ENCODE results near the gene DUSP21.
"Not testable (repeated sequence)": the region's sequence is repeated elsewhere in the genome, so short reads cannot be mapped to it uniquely, and the experiment has no call there.

Gene DUSP21

GRCh38 chrX:44878780-44879179 lies 35.0 kb downstream of the DUSP21 start:
- H3K4me3 Mint-ChIP-seq, result no peak overlapping the region
- H3K36me3 Mint-ChIP-seq (ENCODE audit: low read depth), result peaks cover 41% of the 10 kb centered on the region
- H3K27ac Mint-ChIP-seq, result no peak overlapping the region
- H3K4me1 Mint-ChIP-seq, result no peaks in the 10 kb centered on the region
- TF ChIP-seq CTCF (IDR thresholded peaks at IDR 0.05), result no peak
- DNase-seq, result no peak
- H3K27me3 Mint-ChIP-seq (ENCODE audit: low read depth, poor library complexity), result no peaks in the 10 kb centered on the region
- peaks cover 60% of the 10 kb centered on the region for H3K9me3 Mint-ChIP-seq

GRCh38 chrX:44881549-44881948 lies 37.7 kb downstream of the DUSP21 start:
- Mint-ChIP-seq H3K9me3 (peaks cover 72% of the 10 kb centered on the region), H3K4me1 (no peaks in the 10 kb centered on the region), H3K27me3 (ENCODE audit: low read depth, poor library complexity) (no peaks in the 10 kb centered on the region), H3K36me3 (ENCODE audit: low read depth) (peaks cover 52% of the 10 kb centered on the region), H3K4me3 (no peak overlapping the region), H3K27ac (no peak overlapping the region)
- no peak for TF ChIP-seq CTCF (IDR thresholded peaks at IDR 0.05)
- DNase-seq, result no peak

- no peak for TF ChIP-seq CTCF (IDR thresholded peaks at IDR 0.05)
Measured at GRCh38 chrX:44882635-44883034, 38.8 kb downstream of the DUSP21 start.

DNA sequence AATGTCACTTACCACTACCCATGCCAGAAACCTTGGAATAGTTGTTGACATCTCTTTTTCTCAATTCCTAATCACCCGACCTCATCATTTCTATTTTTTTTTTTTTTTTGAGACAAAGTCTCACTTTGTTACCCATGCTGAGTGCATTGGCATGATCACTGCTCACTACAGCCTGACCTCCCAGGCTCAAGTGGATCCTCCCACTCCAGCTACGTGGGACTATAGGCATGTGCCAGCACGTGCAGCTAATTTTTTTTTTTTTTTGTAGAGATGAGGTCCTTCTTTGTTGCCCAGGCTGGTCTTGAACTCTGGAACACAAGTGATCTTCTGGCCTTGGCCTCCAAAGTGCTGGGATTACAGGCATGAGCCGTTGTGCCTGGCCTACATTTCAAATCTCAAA lies 41.1 kb downstream of the DUSP21 start:
- H3K27ac Mint-ChIP-seq, result no peak overlapping the region
- peaks cover 72% of the 10 kb centered on the region for H3K9me3 Mint-ChIP-seq
- peaks cover 43% of the 10 kb centered on the region for H3K36me3 Mint-ChIP-seq (ENCODE audit: low read depth)
- no peak for DNase-seq
- no peaks in the 10 kb centered on the region for H3K27me3 Mint-ChIP-seq (ENCODE audit: low read depth, poor library complexity)
- no peak overlapping the region for H3K4me3 Mint-ChIP-seq
- H3K4me1 Mint-ChIP-seq, result no peaks in the 10 kb centered on the region
- no peak for TF ChIP-seq CTCF (IDR thresholded peaks at IDR 0.05)

More at GRCh38 chrX:44882635-44883034, 38.8 kb downstream of the DUSP21 start:
- Mint-ChIP-seq H3K4me3 (no peak overlapping the region), H3K4me1 (no peaks in the 10 kb centered on the region), H3K9me3 (peaks cover 73% of the 10 kb centered on the region), H3K27me3 (ENCODE audit: low read depth, poor library complexity) (no peaks in the 10 kb centered on the region), H3K27ac (no peak overlapping the region), H3K36me3 (ENCODE audit: low read depth) (peaks cover 49% of the 10 kb centered on the region)
- DNase-seq, result no peak

DNA sequence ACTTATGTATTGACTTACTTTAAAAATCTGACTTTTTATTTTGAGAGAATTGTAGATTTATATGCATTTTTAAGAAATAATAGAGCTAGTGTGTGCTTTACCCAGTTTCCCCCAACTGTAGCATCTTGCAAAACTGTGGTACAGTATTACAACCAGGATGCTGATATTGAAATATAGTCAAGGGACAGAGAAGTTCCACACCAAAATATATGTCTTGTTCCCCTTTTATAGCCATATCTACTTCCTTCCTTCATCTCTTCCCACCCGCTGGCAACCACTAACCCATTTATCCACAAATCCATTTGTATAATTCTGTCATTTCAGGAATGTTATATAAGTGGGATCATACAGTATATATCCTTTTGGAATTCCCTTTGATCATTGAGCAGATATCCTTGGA lies 46.0 kb downstream of the DUSP21 start:
- no peaks in the 10 kb centered on the region for H3K27me3 Mint-ChIP-seq (ENCODE audit: low read depth, poor library complexity)
- no peak for DNase-seq
- H3K36me3 Mint-ChIP-seq (ENCODE audit: low read depth), result peaks cover 43% of the 10 kb centered on the region
- peaks cover 77% of the 10 kb centered on the region for H3K9me3 Mint-ChIP-seq
- no peak for TF ChIP-seq CTCF (IDR thresholded peaks at IDR 0.05)
- no peaks in the 10 kb centered on the region for H3K4me1 Mint-ChIP-seq
- no peak overlapping the region for H3K27ac Mint-ChIP-seq
- H3K4me3 Mint-ChIP-seq, result no peak overlapping the region

GRCh38 chrX:44890247-44890646 lies 46.4 kb downstream of the DUSP21 start:
- Mint-ChIP-seq H3K27me3 (ENCODE audit: low read depth, poor library complexity) (no peaks in the 10 kb centered on the region), H3K9me3 (peaks cover 75% of the 10 kb centered on the region)

GRCh38 chrX:44890687-44891086 lies 46.9 kb downstream of the DUSP21 start:
- not testable (repeated sequence) for H3K27me3 Mint-ChIP-seq (ENCODE audit: low read depth, poor library complexity); DNase-seq; H3K27ac Mint-ChIP-seq; H3K4me1 Mint-ChIP-seq; H3K4me3 Mint-ChIP-seq
- Mint-ChIP-seq H3K9me3 (peaks cover 77% of the 10 kb centered on the region), H3K36me3 (ENCODE audit: low read depth) (peaks cover 45% of the 10 kb centered on the region)

More at GRCh38 chrX:44890247-44890646, 46.4 kb downstream of the DUSP21 start:
- no peaks in the 10 kb centered on the region for H3K4me1 Mint-ChIP-seq
- no peak for TF ChIP-seq CTCF (IDR thresholded peaks at IDR 0.05)
- no peak for DNase-seq
- no peak overlapping the region for H3K4me3 Mint-ChIP-seq
- no peak overlapping the region for H3K27ac Mint-ChIP-seq
- peaks cover 43% of the 10 kb centered on the region for H3K36me3 Mint-ChIP-seq (ENCODE audit: low read depth)

Data from nephron progenitor cell (in vitro differentiated cells).